SHP77 (cell line): ENCODE measurements around the gene TRPT1.
A peak's percentile ranks its signal among the peaks of the same experiment; 100 is the strongest.

ENCODE experiments used
- DNase-seq, 2 experiments: peaks; one replicate each; lab custom pipeline; 2025; lab: John Stamatoyannopoulos, UW

TRPT1 gene, protein sequence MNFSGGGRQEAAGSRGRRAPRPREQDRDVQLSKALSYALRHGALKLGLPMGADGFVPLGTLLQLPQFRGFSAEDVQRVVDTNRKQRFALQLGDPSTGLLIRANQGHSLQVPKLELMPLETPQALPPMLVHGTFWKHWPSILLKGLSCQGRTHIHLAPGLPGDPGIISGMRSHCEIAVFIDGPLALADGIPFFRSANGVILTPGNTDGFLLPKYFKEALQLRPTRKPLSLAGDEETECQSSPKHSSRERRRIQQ

DNA sequence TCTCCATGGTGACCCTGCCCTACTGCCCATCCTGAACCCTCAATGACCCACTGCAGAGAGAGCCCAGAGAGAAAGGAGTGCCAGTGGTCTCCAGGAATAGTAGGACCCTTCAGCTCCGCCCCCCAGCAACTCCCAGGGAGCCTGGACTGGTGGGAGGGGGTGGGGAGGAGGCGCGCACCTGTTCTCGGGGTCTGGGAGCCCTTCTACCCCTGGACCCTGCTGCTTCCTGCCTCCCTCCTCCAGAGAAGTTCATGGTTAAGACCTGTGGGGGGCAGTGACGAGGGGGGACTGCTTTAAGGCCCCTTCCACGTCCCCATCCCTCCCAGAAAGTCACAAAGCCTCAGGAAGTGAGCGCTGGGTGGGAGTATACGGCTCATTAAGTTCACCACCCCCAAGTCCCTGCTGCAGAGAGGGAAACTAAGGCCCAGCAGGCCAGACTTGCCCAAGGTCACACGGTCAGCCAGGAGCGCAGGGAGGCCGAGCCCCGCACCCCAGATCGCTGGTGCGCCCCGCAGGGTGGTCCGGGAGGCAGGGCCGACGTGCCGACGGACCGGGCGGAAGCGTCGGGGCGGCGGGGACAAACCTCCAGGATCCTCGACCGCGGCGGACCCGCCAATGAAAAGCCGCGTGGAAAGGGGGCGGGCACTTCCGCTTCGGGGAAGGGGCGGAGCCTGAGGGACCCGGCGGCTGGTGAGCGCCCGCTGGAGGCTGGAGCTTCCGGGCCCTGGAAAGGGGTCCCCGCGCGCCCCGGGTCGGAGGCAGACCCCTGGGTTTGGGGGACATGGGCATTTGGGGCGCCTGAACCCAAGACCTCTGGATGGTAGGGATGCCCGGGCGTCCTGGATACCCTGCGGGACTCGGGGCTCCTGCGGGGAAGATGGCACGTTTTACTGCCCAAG, at the start of gene TRPT1, which contains the start of gene NUDT22:
Gene TRPT1 (minus strand): TSS at position 579 of the 899 bp plus-strand sequence. CDS start 326 bp downstream, at position 253.
Gene NUDT22 (plus strand): TSS at position 667 of the 899 bp plus-strand sequence. CDS start 379 bp downstream, outside the sequence.
- DNase-seq, result peak; percentile 79 to 87

DNA sequence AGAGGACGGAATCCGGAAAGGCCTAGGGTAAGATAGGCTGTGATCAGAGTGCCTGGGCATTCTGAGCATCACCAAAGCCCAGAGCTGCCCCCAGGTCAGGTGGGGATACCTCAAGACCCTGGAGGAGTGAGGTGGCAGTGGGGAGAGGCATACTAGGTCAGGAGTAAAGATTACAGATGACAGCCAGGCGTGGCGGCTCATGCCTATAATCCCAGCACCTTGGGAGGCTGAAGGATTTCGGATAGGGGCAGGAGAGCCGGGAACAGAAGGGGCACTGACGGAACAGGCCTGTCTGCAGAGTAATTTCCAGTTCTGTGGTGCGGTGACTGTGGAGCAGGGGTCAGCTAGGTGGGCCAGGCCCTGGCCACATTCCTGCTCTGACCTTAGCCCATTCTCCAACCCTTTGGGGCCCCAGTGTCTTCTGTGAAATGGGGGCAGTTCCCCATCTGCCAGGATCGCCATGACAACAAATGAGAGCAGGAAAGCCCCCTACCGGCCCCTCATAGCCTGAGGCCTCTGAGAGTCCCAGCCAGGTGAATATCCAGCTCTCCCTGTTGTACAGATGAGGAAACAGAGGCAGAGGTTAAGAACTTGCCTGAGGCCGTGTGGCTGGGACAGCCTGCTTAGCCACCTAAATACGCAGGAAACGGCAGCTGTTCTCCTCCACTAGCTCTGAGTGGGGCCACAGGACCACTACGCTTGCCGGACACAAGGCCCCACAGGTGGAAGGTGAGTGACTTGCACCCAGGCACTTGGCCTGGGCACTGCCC, 49.2 kb upstream of the TRPT1 start:
- no peak for DNase-seq

DNA sequence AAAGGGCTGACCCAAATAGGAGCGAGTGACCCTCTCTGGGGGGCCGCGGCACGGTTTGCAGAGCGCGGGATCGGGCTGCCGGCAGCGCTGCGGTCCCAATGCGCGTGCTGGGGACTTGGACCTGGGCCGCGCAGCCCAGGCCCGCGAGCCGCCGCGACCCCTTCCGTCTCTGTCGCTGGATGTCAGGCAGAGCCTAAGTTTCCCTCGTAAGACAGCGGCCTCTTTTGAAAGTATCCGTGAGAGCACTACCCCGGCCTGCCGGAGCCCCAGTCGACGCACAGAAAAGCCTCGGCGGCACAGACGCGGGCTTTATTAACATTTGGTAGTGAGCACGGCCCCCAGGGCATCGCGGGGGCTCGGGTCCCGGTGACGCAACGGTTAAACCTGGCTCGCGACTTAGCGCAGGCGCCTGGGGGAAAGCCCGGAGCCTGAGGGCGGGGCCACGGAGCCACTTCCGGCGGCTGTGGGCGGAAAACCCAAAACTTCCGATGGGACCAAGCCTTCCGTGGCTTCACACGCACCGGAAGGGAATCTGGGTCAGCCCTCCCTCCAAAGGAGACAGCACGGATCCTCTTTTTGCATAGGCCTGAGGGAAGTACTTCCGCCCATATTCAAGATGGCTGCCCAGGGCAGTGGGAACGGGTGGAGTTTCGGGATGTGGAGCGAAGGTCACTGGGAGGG, 43.7 kb upstream of the TRPT1 start:
- peak; percentile 99 for DNase-seq

DNA sequence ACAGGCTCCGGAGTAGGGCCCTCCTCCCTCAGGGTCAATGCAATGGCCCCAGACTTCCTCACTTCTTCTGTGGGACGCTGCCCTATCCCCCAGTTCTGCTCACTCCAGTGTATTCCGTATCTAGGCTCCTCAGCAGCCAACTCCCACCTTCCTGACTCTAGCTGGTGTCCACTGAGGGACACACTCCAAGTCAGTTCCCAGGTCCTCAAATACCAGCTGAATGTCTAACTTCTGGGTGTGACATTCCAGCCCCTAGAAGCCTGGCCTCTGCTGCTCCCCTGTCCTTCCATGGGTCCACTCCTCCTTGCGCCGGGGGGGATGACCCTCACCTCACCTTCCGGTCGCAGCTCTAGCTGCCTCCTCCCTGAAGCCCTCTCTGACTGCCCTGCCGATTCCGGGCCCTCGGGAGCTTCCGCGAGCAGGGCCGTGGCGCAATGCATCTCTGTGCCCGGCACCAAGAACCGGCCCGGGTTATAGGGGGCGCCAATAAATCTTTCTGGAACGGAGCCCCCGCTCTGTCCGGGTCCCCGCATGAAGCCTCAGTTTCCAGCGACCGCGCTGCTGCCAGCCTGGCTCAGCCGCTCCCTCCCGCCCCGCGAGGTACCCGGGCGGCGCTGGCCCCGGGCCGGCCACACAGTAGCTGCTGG, 43.0 kb upstream of the TRPT1 start:
- DNase-seq, result peak; percentile 40 to 62

DNA sequence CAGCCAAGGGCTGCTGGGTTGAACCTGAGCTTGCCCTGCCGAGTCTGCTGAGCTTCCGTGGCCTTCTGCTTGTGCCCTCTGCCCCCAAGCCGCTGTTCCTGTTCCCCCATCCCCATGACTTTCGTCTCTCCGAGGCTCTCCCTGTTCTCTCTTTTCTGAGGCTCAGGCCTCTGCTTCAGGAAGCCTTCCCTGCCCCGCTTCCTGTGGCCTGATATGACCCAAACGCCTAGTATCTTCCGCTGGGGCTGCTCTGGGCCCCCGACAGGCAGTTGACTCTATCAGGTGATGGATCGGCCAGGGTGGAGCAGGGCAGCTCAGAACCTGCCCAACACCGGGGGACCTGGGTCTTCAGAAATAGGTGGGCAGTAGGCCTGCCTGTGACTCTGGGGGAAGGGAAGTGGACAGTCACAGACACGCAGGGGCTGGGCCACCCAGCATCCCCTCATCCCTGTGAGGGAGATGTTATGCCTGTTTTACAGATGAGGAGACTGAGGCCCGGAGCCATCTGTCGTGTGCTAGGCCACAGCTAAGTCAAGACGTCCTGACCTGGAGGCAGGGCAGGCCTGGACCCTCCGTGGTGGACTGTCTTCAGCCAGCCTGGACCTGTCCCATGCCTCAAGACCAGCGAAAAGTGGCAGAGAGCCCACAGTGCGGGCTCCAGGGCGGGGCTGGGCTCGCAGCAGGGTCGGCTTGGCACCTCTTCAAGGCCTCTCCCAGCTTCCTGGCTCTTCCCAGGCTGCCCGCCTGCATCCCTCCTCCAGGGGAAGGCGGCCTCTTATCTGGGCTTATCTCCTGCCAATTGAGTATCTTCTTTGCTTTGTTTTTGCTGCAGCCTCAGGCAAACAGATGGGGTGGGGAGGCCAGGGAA, 42.3 kb upstream of the TRPT1 start:
- DNase-seq, result no peak

DNA sequence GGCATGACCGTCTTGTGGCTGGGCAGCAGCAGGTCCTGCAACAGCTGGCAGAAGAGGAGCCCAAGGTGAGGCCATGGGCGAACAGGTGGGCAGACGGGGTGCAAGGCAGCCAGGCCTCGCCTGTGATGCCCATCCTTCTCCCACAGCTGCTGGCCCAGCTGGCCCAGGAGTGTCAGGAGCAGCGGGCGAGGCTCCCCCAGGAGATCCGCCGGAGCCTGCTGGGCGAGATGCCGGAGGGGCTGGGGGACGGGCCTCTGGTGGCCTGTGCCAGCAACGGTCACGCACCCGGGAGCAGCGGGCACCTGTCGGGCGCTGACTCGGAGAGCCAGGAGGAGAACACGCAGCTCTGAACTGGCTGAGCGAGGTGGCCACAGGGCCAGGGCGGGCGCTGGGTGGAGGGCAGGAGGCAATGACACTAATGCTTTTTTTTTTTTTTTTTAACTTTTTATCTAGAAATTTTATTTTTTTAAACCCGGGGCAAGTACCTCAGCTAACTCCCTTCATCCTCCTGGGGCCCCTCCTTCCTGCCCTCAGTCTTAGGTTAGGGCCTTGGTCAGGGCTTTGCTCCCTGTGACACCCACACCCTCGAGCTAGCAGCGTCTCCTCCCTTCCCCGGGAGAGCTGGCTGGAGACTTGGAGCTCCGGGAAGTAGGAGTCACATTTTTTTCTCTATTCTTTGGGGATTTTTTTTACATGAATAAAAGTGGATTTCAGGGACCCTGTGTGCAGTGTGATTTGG, 41.4 kb upstream of the TRPT1 start:
- no peak for DNase-seq

DNA sequence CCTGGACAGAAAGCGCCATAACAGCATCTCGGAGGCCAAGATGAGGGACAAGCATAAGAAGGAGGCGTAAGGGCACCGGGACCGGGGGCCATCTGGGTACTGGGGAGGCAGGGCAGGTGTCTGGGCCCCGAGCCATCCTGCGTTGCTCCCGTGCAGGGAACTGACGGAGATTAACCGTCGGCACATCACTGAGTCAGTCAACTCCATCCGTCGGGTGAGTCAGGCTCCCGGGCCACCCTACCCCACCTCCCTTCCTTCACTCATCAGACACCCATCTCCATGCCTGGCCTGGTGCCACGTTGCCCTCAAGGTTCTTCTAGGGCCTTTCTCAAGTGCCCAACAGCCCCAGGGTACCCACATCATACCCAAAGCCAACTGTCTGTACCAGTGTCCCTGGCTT, 40.4 kb upstream of the TRPT1 start:
- no peak for DNase-seq

DNA sequence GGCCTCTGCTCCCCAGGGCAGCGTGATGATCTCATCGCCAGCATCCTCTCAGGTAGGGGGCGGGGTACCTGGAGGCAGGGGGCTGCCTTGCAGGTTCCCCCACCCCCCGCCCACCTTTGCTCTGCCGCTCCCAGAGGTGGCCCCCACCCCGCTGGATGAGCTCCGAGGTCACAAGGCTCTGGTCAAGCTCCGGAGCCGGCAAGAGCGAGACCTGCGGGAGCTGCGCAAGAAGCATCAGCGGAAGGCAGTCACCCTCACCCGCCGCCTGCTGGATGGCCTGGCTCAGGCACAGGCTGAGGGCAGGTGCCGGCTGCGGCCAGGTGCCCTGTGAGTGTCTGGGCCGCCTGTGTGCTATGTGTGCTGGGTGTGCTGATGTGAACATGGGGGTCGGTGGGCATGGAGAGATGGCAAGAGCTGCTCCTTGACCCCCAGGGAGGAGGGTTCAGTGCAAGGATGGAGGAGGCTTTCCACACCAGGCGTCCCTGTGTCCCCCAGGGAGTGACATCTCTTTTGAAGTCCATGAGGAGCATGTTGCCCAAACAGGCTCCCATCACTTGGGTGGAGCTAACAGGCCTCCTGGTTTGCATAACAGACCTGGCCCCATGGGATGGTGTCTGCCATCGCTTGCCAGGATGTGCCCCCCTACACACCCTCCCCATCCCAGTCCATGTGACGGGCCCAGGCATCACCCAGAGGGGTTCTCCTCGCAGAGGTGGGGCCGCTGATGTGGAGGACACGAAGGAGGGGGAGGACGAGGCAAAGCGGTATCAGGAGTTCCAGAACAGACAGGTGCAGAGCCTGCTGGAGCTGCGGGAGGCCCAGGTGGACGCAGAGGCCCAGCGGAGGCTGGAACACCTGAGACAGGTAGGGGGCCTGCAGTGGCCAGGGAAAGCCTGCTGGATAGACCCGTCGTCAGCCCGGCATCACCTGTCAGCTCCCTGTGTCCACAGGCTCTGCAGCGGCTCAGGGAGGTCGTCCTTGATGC, 39.5 kb upstream of the TRPT1 start:
- DNase-seq, result no peak

DNA sequence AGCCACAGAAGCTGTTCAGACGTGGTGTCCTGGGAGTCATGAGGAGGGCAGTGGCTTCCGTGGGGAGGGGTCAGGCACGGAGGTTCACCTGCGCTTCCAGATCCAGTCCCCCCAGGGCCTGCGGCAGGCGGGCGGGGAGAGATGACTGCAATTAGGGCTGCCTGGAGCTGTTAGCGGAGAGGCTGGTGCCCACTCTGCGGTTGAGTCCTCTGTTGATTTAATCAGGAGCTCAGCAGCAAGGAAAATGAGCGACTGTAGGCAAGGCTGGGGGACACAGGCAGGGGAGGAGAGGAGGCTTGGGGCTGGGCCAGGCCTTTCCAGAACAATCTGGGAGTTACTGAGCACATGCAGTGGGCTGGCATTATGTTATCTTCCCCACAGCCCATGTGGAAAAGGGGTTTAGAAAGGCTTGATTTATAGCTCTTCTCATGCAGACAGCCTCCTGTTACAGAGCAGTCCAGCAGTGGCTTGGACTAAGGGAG, 38.4 kb upstream of the TRPT1 start:
- DNase-seq, result no peak

DNA sequence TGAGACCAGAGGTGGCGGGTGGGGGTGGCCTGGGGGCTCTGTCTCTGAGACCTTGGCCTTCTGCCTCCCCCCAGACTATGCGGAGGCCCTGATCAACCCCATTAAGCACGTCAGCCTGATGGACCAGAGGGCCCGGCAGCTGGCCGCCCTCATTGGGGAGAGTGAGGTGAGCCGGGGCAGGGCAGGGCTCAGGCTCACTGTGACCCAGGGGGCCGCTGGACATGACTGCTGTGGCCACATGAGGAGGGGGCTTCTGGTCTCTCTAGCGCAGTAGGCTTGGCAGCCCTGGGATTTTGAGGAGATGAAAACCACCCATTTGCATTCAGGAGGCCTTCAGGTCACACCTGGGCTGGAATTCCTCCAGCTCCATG, 37.9 kb upstream of the TRPT1 start:
- no peak for DNase-seq

DNA sequence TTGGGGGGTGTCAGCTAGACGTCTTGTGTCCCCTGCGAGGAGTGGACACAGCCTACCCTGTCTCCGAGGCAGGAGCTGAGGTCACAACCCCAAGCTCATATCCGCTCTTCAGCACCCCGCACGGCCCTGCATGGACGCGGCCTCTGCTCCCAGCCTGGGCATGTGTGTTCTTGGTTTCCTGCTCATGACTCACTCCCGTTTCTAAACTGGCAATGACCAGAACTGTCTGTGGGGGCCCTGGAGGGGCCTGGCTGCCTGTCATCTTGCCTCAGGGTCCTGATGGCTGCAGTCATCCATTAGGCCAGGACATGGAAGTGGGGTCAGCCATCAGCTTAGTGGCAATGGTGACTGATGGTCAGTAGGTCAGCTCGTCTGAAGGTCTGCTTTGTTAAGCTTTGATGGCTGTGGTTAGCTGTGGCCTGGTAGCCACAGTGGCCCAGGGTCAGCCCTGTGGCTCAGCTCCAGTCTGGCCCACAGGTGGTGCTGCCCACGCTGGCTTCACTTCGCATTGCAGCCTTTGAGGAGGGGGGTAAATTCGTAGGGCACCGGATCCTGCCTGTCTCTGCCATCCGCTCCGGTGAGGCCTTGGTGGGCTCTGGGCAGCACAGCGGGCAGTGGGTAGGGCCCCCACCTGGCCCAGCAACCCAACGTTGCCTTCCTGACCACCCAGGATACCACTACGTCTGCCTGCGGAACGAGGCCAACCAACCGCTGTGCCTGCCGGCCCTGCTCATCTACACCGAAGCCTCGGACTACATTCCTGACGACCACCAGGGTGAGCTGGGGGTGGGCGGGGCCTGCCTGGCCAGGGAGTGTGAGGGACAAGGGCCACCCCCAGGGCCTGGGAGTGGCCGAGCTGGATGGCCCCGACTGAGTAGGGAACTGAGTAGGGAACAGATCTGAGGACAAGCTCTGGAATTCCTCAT, 37.3 kb upstream of the TRPT1 start:
- no peak for DNase-seq

DNA sequence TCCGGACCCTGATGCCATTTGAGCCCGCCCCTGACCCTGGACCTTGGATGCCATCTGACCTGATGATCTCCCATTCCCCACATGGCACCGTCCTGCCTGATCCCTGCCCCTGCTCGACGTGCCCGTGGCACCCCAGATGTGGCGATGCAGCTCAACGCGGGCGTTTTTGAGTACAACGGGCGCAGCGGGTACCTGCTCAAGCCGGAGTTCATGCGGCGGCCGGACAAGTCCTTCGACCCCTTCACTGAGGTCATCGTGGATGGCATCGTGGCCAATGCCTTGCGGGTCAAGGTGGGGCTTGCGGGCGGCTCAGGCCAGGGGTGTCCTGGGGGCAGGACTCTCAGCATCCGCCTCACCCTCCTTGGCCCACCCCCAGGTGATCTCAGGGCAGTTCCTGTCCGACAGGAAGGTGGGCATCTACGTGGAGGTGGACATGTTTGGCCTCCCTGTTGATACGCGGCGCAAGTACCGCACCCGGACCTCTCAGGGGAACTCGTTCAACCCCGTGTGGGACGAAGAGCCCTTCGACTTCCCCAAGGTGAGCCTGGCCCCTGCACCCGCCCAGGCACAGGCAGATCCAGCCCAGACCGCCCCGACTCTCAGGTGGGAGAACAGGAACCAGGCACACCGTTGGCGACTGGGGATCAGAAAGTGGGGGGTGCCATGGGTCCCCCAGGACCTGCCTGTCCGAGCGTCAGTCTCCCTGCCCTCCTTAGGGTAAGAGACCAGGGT, 36.5 kb upstream of the TRPT1 start:
- no peak for DNase-seq

DNA sequence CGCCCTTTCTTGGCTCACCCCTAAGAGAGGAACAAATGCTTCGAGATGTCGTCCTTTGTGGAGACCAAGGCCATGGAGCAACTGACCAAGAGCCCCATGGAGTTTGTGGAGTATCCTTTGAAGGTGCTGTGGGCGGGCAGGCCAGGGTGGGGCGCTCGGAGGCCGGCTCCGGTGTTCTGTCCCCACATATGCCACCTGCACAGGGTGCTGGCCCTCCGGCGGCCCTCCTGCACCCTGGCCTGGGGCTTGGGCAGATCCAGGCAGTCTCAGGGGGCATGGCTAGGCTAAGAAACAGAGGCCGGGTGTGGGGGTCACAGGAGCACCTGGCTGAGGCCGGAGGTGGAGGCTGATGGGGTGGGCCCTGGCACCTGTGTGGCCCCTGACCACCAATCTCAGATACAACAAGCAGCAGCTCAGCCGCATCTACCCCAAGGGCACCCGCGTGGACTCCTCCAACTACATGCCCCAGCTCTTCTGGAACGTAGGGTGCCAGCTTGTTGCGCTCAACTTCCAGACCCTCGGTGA, 35.6 kb upstream of the TRPT1 start:
- DNase-seq, result no peak

DNA sequence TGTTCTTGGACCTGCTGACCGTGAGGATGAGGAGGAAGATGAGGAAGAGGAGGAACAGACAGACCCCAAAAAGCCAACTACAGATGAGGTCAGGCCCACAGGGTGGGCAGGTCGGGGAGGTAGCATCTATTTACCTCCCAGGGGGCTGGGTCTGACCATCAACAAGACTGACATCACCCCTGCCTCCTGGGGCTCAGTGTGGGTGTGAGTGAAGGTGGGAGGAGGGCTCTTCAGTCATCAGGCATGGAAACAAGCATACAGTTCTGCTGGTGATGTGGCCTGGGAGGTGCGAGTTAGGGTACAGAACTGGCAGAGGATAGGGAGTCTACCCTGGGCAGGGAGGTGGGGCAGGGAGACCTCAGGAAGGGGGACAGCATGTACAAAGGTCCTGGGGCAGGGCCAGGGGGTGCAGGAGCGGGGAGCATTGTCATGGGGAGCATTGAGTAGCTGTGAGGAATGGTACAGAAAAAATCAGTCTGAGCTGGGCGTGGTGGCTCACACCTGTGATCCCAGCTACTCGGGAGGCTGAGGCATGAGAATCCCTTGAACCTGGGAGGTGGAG, 34.2 kb upstream of the TRPT1 start:
- no peak for DNase-seq

DNA sequence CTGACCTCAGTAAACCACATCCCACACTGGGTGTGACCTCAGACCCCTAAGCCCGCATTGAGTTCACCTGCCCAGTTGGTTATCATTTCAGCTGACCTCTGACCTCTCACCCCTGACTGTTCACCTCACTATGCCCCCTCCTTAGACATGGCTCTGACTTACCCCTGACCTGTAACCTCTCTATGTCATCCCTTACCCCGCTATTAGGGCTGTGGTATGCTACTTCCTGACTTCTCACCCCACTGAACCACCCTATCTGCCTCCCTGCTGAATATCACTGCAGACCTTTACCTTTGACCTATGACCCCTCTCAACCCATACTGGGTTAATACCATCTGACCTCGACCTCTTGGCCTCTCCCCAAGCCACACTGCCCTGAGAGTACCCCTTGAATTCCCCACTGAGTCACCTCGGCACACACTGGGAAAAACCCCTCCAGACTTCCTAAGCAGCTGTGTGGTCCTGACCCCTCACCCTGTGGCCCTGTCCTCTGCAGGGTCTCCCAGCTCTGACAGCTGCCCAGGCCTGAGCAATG, 33.6 kb upstream of the TRPT1 start:
- DNase-seq, result no peak
